ENCODE measurements around the gene COPS8. TPM values are rescaled to one million over a fixed set of nuclear protein-coding genes. Genes with fewer than 3 reads are reported as not detected.

Gene COPS8
- total RNA-seq: 40.3 TPM
- polyA plus RNA-seq: 10 to 100 TPM; 57.6 to 80.8 (median 65.4) TPM

DNA sequence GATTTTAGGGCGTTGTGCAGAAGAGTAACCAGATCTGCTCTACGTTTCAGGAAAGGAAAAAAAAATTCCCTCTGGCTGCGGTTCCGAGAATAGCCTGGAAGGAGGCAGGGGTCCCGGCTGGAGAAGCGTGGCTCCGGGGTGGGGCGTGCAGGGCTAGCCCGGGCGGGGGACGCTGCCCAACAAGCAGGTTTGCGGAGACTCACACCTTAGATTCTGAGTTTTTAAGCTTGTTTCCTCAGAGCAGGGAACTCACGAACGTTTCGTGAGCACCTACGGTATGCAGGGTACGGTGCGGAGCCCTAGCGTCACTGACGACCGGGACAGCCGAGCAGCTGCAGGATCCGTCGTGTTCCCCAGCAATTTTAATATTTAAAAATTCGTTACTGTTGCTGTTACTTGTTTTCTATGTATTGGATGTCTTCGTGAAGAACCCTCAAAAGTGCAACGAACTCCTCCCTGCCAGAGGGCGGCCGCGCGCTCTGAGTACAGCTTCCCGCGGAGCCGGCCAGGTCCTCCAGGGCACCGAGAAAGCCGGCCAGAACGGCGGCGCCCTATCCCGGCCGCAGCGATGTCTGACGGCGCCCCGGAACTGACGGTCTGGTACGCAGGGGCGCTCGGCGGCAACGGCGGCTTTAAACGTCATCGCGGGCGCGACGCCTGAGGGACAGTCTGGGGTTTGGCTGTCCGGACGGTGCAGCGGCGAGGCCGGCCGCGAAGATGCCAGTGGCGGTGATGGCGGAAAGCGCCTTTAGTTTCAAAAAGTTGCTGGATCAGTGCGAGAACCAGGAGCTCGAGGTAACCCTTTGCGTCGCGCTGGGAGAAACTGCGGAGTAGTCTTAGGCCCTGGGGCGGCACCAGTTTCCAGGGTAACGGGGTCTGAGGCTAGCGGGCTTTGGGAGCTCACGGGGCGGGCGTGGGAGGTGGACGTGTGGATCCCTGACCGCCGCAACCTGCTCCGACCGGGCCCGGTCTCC is at the start of gene COPS8:
Gene COPS8, plus strand, starts transcription at position 642 of the 974 bp plus-strand sequence. Its CDS starts 76 bp downstream, at position 718.
- peaks cover 12% of the 10 kb centered on the region for H3K4me1 ChIP-seq (ENCODE audit: control insufficient read depth, insufficient read depth, low read length, poor library complexity, severe bottlenecking)
- ATAC-seq (ENCODE audit: low read depth in 2 of 2) (peak; percentile 100), DNase-seq (peak; percentile 80 to 95 (median 90))
- H3K4me3 ChIP-seq (ENCODE audit: low read depth, low read length): peak within 1 kb of the TSS; percentile 98
- peaks cover 20% of the 10 kb centered on the region for H3K36me3 ChIP-seq (ENCODE audit: control insufficient read depth, insufficient read depth, low read length)
- Mint-ChIP-seq H3K36me3 (peaks cover 1% of the 10 kb centered on the region), H3K4me1 (peaks cover 14 to 47% (median 31%) of the 10 kb centered on the region in 4 donors), H3K27me3 (peaks cover 10% of the 10 kb centered on the region), H3K27ac (peak within 1 kb of the TSS; percentile 98 to 100 (median 98)), H3K9me3 (no peaks in the 10 kb centered on the region), H3K4me3 (peak within 1 kb of the TSS; percentile 99 to 100 (median 99))
- H3K9me3 ChIP-seq (ENCODE audit: control insufficient read depth in 2 of 2, low read length in 2 of 2): no peaks in the 10 kb centered on the region
- no peaks in the 10 kb centered on the region for H3K27me3 ChIP-seq (ENCODE audit: control insufficient read depth, insufficient read depth, low read length)
- peak within 1 kb of the TSS; percentile 79 for H3K27ac ChIP-seq (ENCODE audit: insufficient read depth, low read length, poor library complexity, severe bottlenecking)

DNA sequence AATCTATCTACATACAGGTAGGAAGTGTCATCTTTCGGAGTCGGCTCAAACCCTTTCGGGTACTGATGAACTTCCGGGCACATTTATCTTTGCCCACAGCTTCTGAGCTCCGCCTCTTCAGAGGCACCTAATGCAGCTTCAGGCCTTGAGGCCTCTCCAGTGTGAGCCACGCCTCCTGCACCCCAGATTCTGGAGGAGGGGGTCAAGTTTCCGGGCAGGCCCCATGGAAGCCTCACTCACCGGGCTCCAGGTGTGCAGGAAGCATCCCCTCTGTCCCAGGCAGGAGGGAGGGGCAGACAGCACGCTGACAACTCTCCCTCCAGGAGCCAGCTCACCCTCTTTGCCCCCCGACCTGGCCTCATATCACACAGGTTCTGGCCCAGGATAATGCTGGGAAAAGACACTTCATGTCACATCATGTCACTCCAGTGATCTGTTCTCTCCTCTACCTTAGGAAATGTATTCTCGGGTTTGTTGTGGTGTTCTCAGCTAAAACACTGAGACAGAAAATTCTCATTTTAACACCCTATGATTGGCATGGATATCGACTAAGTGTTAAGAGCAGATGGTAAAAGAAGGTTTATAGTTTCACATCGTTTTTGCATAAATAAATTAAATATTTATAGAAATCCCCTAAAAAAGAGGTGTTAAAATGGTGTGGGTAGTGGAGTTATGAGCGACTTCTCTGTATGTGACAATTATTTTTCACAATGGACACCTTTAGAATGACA is 46.2 kb upstream of the COPS8 start:
- Mint-ChIP-seq H3K27ac (no peak overlapping the region), H3K4me1 (no peaks in the 10 kb centered on the region), H3K27me3 (peaks cover 16% of the 10 kb centered on the region), H3K4me3 (no peak overlapping the region), H3K9me3 (no peaks in the 10 kb centered on the region), H3K36me3 (no peaks in the 10 kb centered on the region)
- no peaks in the 10 kb centered on the region for H3K36me3 ChIP-seq (ENCODE audit: control insufficient read depth, insufficient read depth, low read length)
- no peak overlapping the region for H3K4me3 ChIP-seq (ENCODE audit: low read depth, low read length)
- no peaks in the 10 kb centered on the region for H3K4me1 ChIP-seq (ENCODE audit: control insufficient read depth, insufficient read depth, low read length, poor library complexity, severe bottlenecking)
- ATAC-seq (ENCODE audit: low read depth in 2 of 2): no peak
- H3K9me3 ChIP-seq (ENCODE audit: control insufficient read depth in 2 of 2, low read length in 2 of 2): no peaks in the 10 kb centered on the region
- H3K27ac ChIP-seq (ENCODE audit: insufficient read depth, low read length, poor library complexity, severe bottlenecking): no peak overlapping the region
- no peak for DNase-seq
- no peaks in the 10 kb centered on the region for H3K27me3 ChIP-seq (ENCODE audit: control insufficient read depth, insufficient read depth, low read length)

DNA sequence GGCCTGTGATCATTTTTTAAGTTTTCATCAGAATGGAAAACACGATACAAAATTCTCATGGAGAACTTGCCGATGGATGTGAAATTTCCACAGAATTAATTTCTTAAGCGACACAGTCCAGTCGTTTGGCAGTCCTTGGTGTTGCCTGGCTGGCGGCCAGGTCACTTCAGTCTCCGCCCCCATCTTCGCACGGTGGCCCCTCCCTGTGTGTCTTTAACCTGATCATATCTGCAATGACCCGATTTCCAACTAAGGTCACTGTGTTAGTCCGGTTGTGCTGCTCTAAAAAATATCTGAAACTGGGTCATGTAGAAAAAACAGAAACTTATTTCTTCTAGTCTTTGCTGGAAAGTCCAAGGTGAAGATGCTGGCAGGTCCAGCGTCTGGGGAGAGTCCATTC is 44.5 kb upstream of the COPS8 start:
- H3K4me3 ChIP-seq (ENCODE audit: low read depth, low read length): no peak overlapping the region
- no peak for DNase-seq
- H3K9me3 ChIP-seq (ENCODE audit: control insufficient read depth in 2 of 2, low read length in 2 of 2): no peaks in the 10 kb centered on the region
- no peak for ATAC-seq (ENCODE audit: low read depth in 2 of 2)
- H3K4me1 ChIP-seq (ENCODE audit: control insufficient read depth, insufficient read depth, low read length, poor library complexity, severe bottlenecking): no peaks in the 10 kb centered on the region
- Mint-ChIP-seq H3K4me3 (no peak overlapping the region), H3K36me3 (no peaks in the 10 kb centered on the region), H3K4me1 (no peaks in the 10 kb centered on the region), H3K27ac (no peak overlapping the region), H3K27me3 (peaks cover 21% of the 10 kb centered on the region), H3K9me3 (peaks cover 0 to 3% (median 0%) of the 10 kb centered on the region in 7 donors)
- no peaks in the 10 kb centered on the region for H3K36me3 ChIP-seq (ENCODE audit: control insufficient read depth, insufficient read depth, low read length)
- no peaks in the 10 kb centered on the region for H3K27me3 ChIP-seq (ENCODE audit: control insufficient read depth, insufficient read depth, low read length)
- H3K27ac ChIP-seq (ENCODE audit: insufficient read depth, low read length, poor library complexity, severe bottlenecking): no peak overlapping the region

DNA sequence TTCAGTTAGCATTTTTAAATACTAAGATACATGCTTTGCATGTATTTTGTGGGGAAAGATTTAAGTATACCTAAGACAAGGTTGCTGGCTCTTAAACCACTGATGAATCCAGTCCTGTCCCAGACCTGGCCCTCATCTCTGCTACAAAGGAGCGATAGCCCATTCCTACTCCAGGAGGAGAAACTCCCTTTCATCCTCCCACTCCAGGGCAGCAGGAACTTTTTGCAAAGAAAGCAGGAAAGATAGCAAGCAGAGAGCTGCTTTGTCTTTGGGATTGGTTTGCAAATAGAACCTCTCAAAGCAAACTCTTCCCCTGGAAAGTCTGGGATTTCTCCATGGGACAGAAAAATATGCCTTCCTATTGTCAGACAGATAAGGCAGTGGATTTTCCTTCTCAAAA is 43.6 kb upstream of the COPS8 start:
- Mint-ChIP-seq H3K36me3 (no peaks in the 10 kb centered on the region), H3K27ac (no peak overlapping the region), H3K27me3 (peaks cover 21% of the 10 kb centered on the region), H3K4me1 (no peaks in the 10 kb centered on the region), H3K9me3 (peaks cover 0 to 4% (median 0%) of the 10 kb centered on the region in 7 donors), H3K4me3 (no peak overlapping the region)
- DNase-seq: no peak
- Histone ChIP-seq H3K27me3 (ENCODE audit: control insufficient read depth, insufficient read depth, low read length) (no peaks in the 10 kb centered on the region), H3K4me1 (ENCODE audit: control insufficient read depth, insufficient read depth, low read length, poor library complexity, severe bottlenecking) (no peaks in the 10 kb centered on the region), H3K4me3 (ENCODE audit: low read depth, low read length) (no peak overlapping the region), H3K36me3 (ENCODE audit: control insufficient read depth, insufficient read depth, low read length) (no peaks in the 10 kb centered on the region), H3K9me3 (ENCODE audit: control insufficient read depth in 2 of 2, low read length in 2 of 2) (no peaks in the 10 kb centered on the region), H3K27ac (ENCODE audit: insufficient read depth, low read length, poor library complexity, severe bottlenecking) (no peak overlapping the region)
- ATAC-seq (ENCODE audit: low read depth in 2 of 2): no peak

DNA sequence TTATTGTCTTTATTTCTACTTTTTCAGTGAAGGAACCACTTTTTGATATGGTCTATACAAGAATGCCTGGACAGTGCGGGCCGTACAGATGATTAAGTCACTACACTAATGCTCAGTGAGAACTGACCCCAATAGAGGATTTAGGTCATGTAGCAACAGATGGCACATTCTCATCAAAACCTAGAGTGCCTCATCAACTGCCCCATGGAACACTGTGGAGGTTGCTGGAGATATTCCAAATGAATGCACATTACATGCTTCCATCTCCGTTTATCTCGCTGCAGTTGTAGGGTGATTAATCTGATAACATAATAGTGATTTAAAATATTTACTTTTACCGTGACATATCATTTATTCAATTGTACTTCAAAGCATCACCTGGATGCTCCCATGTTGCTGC is 41.8 kb upstream of the COPS8 start:
- H3K4me1 ChIP-seq (ENCODE audit: control insufficient read depth, insufficient read depth, low read length, poor library complexity, severe bottlenecking): no peaks in the 10 kb centered on the region
- no peaks in the 10 kb centered on the region for H3K27me3 ChIP-seq (ENCODE audit: control insufficient read depth, insufficient read depth, low read length)
- H3K4me3 ChIP-seq (ENCODE audit: low read depth, low read length): no peak overlapping the region
- DNase-seq: no peak
- Mint-ChIP-seq H3K36me3 (no peaks in the 10 kb centered on the region), H3K9me3 (peaks cover 0 to 15% (median 5%) of the 10 kb centered on the region in 7 donors), H3K27me3 (peaks cover 13% of the 10 kb centered on the region), H3K4me3 (no peak overlapping the region), H3K27ac (no peak overlapping the region), H3K4me1 (no peaks in the 10 kb centered on the region)
- H3K9me3 ChIP-seq (ENCODE audit: control insufficient read depth in 2 of 2, low read length in 2 of 2): peaks cover 8 to 11% of the 10 kb centered on the region in 2 experiments
- no peak overlapping the region for H3K27ac ChIP-seq (ENCODE audit: insufficient read depth, low read length, poor library complexity, severe bottlenecking)
- ATAC-seq (ENCODE audit: low read depth in 2 of 2): no peak
- no peaks in the 10 kb centered on the region for H3K36me3 ChIP-seq (ENCODE audit: control insufficient read depth, insufficient read depth, low read length)

DNA sequence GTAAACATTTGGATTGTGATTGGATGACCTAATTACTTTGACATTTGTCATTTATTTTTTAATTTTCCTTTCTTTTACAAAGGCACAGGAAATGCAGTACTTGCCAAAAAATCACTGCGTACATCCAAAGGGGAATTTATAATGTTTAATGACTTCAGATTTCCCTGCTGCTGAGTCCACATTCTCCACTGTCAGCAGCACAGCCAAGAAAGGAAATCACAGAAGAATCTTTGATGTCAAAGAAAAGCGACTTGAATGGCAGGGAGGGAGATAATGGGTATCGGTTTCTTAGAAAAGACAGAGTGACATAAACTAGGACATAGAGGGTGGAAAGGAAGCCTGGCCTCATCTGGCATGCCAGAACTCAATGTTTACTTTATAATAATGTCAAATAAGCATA is 41.4 kb upstream of the COPS8 start:
- peaks cover 13% of the 10 kb centered on the region for H3K27me3 Mint-ChIP-seq
- H3K27ac Mint-ChIP-seq: no peak overlapping the region
- Histone ChIP-seq H3K4me3 (ENCODE audit: low read depth, low read length) (no peak overlapping the region), H3K9me3 (ENCODE audit: control insufficient read depth in 2 of 2, low read length in 2 of 2) (peaks cover 10 to 13% of the 10 kb centered on the region in 2 experiments), H3K27ac (ENCODE audit: insufficient read depth, low read length, poor library complexity, severe bottlenecking) (no peak overlapping the region), H3K4me1 (ENCODE audit: control insufficient read depth, insufficient read depth, low read length, poor library complexity, severe bottlenecking) (no peaks in the 10 kb centered on the region), H3K27me3 (ENCODE audit: control insufficient read depth, insufficient read depth, low read length) (no peaks in the 10 kb centered on the region), H3K36me3 (ENCODE audit: control insufficient read depth, insufficient read depth, low read length) (no peaks in the 10 kb centered on the region)
- no peak for DNase-seq
- H3K4me1 Mint-ChIP-seq: no peaks in the 10 kb centered on the region
- H3K36me3 Mint-ChIP-seq: no peaks in the 10 kb centered on the region
- H3K4me3 Mint-ChIP-seq: no peak overlapping the region
- ATAC-seq (ENCODE audit: low read depth in 2 of 2): no peak
- peaks cover 0 to 17% (median 6%) of the 10 kb centered on the region in 7 donors for H3K9me3 Mint-ChIP-seq

DNA sequence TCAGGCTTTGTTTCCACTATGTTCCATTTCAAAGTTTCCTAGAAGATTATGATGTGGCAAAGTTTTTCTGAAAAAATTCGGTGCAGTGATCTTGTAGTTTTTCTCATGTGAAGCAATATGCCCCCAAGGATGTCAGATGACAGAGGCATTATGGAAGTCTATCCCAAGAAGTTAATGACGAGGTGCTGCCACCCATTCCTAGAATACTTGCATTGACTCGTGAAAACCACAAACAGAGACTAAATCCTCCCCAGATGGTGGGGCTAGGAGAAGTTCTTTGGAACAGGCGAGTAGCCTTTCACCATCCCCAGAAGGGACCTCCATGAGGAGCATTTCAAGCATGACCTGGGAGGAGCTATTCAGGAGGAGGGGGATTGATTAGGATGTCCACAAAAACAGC is 40.2 kb upstream of the COPS8 start:
- ATAC-seq (ENCODE audit: low read depth in 2 of 2): no peak
- H3K36me3 ChIP-seq (ENCODE audit: control insufficient read depth, insufficient read depth, low read length): no peaks in the 10 kb centered on the region
- Mint-ChIP-seq H3K9me3 (peaks cover 0 to 23% (median 6%) of the 10 kb centered on the region in 7 donors), H3K36me3 (no peaks in the 10 kb centered on the region), H3K4me1 (no peaks in the 10 kb centered on the region), H3K4me3 (no peak overlapping the region), H3K27ac (no peak overlapping the region), H3K27me3 (peaks cover 13% of the 10 kb centered on the region)
- no peaks in the 10 kb centered on the region for H3K27me3 ChIP-seq (ENCODE audit: control insufficient read depth, insufficient read depth, low read length)
- no peaks in the 10 kb centered on the region for H3K4me1 ChIP-seq (ENCODE audit: control insufficient read depth, insufficient read depth, low read length, poor library complexity, severe bottlenecking)
- H3K27ac ChIP-seq (ENCODE audit: insufficient read depth, low read length, poor library complexity, severe bottlenecking): no peak overlapping the region
- H3K4me3 ChIP-seq (ENCODE audit: low read depth, low read length): no peak overlapping the region
- DNase-seq: no peak
- peaks cover 11 to 13% of the 10 kb centered on the region in 2 experiments for H3K9me3 ChIP-seq (ENCODE audit: control insufficient read depth in 2 of 2, low read length in 2 of 2)
